GM12892 (cell line): Measurements from ENCODE around the gene SEC14L6.
"Not testable (repeated sequence)": the region's sequence is repeated elsewhere in the genome, so short reads cannot be mapped to it uniquely, and the experiment has no call there.

Source experiments
- DNase-seq: peaks from one replicate; pipeline ENCODE4 v3.0.0; 2011; ENCODE audit not compliant: insufficient read length
- FAIRE-seq: peaks from 2 replicates; lab custom pipeline; 2011; peaks lifted over from hg19 to GRCh38; lab: Jason Lieb, UNC
- POLR2A ChIP-seq: IDR thresholded peaks from 2 replicates; pipeline ENCODE4 v1.6.1; 2011; ENCODE audit warnings: low read depth, low read length, control low read depth
- POLR2AphosphoS5 ChIP-seq: IDR thresholded peaks from 2 replicates; pipeline ENCODE4 v1.6.1; 2011; ENCODE audit warnings: low read depth, low read length, control low read depth
- TAF1 ChIP-seq: IDR thresholded peaks from 2 replicates; pipeline ENCODE4 v1.6.1; 2011; ENCODE audit warnings: low read depth, mild to moderate bottlenecking, control low read depth, low read length, borderline replicate concordance

The SEC14L6 gene

GRCh38 chr22:30564045-30564760 lies 17.7 kb upstream of the SEC14L6 start:
- TF ChIP-seq POLR2A, result no peak
- TF ChIP-seq TAF1, result no peak
- no peak for TF ChIP-seq POLR2AphosphoS5
- no peak for FAIRE-seq
- no peak for DNase-seq

DNA sequence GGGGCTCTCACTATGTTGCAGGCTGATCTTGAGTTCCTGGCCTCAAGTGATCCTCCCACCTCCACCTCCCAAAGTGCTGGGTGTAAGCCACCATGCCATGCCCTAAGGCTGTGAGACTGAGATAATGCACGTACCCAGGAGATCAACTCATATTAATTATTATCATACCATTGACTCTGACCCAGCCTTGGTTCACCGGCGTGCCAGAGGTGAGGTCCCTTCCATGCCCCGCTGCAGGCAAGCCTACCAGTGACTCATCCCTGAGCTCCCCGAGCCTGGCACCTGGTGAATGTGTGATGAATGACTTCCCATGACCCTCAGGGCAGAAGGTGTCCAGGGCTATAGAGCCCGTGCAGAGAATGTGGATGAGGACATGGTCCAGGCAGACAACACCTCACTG lies 15.8 kb upstream of the SEC14L6 start:
- DNase-seq, result no peak
- FAIRE-seq, result no peak

DNA sequence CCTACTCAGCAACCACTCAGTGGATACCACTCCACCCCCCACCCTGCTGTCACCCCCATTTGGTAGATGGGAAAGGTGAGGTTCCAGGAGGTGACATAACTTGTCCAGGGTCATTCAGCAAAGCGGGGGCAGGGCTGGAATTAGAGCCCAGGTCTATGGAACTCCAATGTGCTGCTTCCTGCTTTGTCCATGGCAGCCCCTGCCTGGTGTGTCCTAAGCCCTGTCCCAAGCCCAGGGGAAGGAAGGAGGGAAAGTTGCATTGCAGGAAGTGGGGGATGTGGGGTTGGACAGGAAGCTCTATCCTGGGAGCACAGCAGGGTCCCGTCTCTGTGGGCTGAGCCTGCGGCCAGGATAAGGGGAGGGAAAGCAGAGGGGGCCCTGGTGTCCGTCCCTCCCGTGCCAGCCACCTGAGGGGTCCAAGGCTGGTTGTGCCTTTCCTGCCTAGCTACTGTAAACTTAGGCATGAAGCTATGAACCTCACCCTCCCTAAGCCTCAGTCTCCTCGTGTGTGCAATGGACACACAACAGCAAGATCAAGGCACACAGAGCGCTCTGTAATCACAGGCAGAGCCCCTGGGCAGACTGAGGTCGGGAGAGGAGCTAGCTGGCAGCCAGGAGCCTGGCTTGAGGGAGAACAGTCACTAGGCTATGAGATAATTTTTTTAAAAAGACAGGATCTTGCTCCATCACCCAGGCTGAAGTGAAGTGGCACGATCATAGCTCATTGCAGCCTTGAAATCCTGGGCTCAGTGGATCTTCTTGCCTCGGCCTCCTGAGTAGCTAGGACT lies 15.1 kb upstream of the SEC14L6 start:
- TF ChIP-seq POLR2A, result no peak
- no peak for TF ChIP-seq TAF1
- TF ChIP-seq POLR2AphosphoS5, result no peak
- FAIRE-seq (no peak), DNase-seq (no peak)

More for the DNA sequence above, 15.8 kb upstream of the SEC14L6 start:
- TF ChIP-seq POLR2A, result no peak
- TF ChIP-seq POLR2AphosphoS5, result no peak
- TF ChIP-seq TAF1, result no peak

DNA sequence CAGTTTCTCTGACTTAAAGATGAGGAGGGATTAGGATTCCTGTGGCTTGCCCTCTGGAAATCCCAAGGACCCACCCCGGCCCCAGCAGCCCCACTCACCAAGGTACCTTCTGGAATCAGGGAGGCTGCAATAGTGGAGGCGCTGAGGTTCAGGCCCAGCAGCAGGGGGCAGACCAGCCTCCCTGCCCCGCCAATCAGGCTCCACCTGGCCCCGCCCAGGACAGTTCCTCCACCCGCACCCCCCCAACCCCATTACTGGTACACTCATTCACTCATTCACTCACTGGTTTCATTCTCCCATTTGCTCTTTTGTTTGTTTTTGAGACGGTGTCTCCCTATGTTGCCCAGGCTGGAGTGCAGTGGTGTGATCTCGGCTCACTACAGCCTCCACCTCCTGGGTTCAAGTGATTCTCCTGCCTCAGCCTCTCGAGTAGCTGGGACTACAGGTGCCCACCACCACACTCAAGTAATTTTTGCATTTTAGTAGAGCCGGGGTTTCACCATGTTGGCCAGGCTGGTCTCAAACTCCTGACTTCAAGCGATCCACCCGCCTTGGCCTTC lies 14.2 kb upstream of the SEC14L6 start:
- FAIRE-seq, DNase-seq: not testable (repeated sequence)

DNA sequence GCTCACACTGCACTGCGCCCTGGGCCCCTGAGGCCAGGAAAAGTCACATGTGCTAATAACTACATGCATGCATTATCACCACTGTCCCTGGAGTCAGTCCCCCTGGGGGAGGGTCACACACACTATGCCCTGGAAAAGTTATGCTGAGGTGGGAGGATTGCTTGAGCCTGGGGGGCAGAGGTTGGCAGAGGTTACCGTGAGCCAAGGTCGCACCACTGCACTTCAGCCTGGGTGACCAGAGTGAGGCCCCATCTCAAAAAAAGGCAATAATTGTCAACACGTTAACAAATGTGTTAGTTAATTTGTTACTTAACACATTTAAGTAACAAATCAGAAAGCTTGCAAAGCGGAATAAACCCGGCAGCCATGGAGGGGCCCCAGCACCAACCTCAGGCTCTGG lies 13.3 kb upstream of the SEC14L6 start:
- TF ChIP-seq POLR2AphosphoS5, result no peak
- no peak for TF ChIP-seq POLR2A
- no peak for DNase-seq
- no peak for FAIRE-seq

GRCh38 chr22:30557243-30557642 lies 10.7 kb upstream of the SEC14L6 start:
- TF ChIP-seq POLR2A, result no peak
- TF ChIP-seq TAF1, result no peak
- TF ChIP-seq POLR2AphosphoS5, result no peak
- no peak for FAIRE-seq

DNA sequence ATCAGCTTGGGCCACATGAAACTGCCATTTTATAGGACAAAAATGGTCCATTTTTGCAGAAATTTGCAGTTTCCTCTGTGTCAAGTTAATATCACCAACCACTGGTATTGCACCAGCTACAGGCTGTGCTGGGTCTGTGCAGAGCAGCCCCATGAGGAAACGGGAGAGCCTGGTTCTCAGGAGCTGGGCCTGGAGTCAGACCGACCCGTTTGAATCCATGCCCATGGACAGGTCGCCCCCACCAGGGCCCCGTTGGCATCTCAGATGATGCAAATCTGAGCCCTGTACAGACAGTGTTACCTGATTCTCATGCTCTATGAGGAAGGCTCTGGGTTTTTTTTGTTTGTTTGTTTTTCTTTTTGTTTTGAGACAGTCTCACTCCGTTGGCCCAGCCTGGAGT lies 9.8 kb upstream of the SEC14L6 start:
- TF ChIP-seq POLR2A (no peak), TAF1 (no peak), POLR2AphosphoS5 (no peak)
- no peak for FAIRE-seq
- no peak for DNase-seq

More at GRCh38 chr22:30557243-30557642, 10.7 kb upstream of the SEC14L6 start:
- no peak for DNase-seq

GRCh38 chr22:30555282-30556210 lies 9.0 kb upstream of the SEC14L6 start:
- TF ChIP-seq POLR2A (no peak), POLR2AphosphoS5 (no peak), TAF1 (no peak)
- DNase-seq, result no peak
- FAIRE-seq, result no peak

DNA sequence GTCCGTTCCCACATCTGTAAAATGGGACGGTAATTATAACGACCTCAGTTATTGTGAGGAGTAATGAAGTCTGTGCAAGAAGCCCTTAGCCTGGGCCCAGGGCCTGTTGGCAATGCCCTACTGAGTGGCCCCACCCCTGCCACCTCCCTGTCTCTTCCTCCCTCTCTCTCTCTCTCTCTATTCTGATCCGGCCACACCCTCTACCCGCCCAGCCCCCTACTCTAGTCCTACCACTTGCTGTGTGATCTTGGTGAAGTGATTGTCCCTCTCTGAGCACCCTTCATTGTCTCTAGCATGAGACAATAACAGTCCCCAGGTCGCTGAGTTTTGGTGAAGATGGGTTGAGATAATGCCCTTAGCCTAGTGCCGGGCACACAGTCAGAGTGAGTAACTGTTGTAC lies 7.4 kb upstream of the SEC14L6 start:
- no peak for DNase-seq
- no peak for FAIRE-seq
- TF ChIP-seq POLR2AphosphoS5 (no peak), POLR2A (no peak), TAF1 (no peak)

DNA sequence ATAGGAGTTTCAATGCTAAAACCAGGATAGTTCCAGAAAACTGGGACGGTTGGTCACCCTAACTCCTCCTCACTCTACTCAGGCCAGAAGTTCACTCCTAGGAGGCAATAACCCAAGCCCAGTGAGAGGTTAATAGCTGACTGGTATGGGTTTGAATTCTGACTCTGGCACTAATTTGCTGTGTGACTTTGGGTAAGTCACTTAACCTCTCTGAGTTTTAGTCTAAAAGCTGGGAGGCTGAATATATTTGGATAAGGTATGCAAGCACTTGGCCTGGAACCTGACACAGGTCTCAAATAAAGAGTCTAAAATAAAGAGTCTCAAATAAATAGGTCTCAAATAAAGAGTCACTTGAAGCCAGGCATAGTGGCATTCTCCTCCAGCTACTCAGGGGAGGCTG lies 6.2 kb upstream of the SEC14L6 start:
- DNase-seq, result no peak
- TF ChIP-seq POLR2A (no peak), TAF1 (no peak), POLR2AphosphoS5 (no peak)
- no peak for FAIRE-seq

DNA sequence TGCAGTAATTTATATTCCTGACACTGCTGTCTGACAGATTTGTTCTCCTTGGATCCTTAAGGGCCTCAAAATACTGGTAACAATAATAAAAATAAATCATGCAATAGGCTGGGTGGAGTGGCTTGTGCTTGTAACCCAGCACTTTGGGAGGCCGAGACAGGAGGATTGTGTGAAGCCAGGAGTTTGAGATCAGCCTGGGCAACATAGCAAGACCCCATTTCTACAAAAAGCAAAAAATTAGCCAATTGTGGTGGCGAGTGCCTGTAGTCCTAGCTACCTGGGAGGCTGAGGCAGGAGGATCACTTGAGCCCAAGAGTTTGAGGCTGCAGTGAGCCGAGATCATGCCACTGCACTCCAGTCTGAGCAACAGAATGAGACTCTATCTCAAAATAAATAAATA lies 5.3 kb upstream of the SEC14L6 start:
- DNase-seq, FAIRE-seq: not testable (repeated sequence)

DNA sequence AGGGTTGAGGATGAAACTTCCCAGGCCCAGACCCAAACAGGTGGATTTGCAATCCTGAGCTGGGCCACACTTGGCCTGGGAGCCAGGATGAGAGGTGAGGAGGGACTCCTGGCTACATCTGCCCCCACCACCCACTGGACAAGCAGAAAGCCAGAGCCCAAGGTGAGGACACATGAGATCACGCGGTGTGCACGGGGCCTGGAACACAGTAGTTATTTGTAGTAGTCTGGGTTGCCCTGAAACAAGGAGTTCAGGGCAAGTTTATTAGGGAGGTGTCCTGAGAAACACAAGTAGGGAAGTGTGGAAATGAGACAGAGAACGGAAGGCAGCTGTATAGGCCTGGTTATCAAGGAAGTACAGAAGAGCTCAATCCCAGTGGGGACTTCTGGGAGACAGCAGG lies 647 bp upstream of the SEC14L6 start:
- DNase-seq, result no peak
- FAIRE-seq, result no peak
- TF ChIP-seq POLR2AphosphoS5, result no peak
